Cardiac fibroblast (primary cell): Measurements from ENCODE around the gene C1QC.

Source experiments
- DNase-seq, 2 donors: peaks; one replicate each; pipeline versions ENCODE4 v3.0.0 to v3.0.0-alpha.2; 2010; ENCODE audit warnings: low read depth in 2 of 2
- H3K4me3 ChIP-seq, 2 donors: replicated peaks in 1 of 2; 1 replicate in 1 of 2; 2 replicates in 1 of 2; pipeline ENCODE4 v1.5.1; 2011; ENCODE audit warnings: low read depth in 2 of 2, low read length in 2 of 2, mild to moderate bottlenecking in 2 of 2, moderate library complexity in 1 of 2
- TF ChIP-seq, protein P1 (sequence below): IDR thresholded peaks from one replicate; pipeline ENCODE4 v1.5.1; 2011; ENCODE audit warnings: low read depth, mild to moderate bottlenecking, low read length, inconsistent platforms

C1QC gene

DNA sequence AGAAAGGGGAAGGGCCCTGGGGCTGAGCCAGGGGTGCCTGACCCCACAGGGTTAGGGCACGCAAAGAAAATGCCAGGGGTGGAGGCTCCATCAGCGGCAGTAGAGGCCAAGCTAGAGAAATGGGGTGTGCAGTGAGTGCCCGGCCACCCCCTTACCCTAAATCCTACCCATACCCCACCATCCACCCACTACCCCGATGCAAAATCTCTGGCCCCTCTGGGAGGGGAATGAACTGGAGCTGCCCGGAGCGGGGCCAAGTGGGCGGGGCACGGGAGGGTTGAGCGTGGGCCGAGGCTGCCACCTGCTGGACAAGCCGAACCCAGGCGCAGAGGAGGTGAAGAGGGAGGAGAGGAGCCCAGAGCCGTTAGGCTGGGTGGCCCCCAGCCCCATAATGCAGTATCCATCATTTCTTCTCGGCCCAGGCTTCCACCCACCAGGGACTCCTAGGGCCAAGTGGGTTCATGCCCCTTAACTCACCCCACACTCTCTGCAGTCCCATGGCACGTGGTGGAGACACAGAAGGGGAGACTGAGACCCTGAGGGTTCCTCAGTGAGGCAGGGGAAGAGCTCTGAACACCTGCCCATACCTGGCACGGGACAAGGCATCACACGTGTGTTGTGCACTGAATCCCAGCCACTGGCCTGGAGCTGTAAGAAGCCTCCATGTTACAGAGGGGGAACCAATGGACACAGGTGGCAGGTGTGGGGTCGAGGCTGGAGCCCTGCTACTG is 1.4 kb upstream of the C1QC start:
- H3K4me3 ChIP-seq: no peak overlapping the region
- DNase-seq: peak; percentile 48 to 56
- TF ChIP-seq, protein P1, sequence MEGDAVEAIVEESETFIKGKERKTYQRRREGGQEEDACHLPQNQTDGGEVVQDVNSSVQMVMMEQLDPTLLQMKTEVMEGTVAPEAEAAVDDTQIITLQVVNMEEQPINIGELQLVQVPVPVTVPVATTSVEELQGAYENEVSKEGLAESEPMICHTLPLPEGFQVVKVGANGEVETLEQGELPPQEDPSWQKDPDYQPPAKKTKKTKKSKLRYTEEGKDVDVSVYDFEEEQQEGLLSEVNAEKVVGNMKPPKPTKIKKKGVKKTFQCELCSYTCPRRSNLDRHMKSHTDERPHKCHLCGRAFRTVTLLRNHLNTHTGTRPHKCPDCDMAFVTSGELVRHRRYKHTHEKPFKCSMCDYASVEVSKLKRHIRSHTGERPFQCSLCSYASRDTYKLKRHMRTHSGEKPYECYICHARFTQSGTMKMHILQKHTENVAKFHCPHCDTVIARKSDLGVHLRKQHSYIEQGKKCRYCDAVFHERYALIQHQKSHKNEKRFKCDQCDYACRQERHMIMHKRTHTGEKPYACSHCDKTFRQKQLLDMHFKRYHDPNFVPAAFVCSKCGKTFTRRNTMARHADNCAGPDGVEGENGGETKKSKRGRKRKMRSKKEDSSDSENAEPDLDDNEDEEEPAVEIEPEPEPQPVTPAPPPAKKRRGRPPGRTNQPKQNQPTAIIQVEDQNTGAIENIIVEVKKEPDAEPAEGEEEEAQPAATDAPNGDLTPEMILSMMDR: peak; percentile 96

DNA sequence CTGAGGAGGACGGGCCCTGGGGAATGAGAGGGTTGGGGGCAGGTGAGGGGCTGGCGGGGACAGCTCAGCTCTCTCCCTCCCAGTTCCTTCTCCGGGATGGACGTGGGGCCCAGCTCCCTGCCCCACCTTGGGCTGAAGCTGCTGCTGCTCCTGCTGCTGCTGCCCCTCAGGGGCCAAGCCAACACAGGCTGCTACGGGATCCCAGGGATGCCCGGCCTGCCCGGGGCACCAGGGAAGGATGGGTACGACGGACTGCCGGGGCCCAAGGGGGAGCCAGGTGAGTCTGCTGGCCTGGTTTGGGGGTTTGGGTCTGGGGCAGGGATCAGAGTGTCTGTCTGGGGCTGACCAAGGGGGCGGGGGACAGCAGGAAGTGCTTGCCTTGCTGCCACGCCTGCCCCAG is 495 bp downstream of the C1QC start:
- H3K4me3 ChIP-seq: no peak overlapping the region
- no peak for DNase-seq
- TF ChIP-seq, protein P1: no peak

DNA sequence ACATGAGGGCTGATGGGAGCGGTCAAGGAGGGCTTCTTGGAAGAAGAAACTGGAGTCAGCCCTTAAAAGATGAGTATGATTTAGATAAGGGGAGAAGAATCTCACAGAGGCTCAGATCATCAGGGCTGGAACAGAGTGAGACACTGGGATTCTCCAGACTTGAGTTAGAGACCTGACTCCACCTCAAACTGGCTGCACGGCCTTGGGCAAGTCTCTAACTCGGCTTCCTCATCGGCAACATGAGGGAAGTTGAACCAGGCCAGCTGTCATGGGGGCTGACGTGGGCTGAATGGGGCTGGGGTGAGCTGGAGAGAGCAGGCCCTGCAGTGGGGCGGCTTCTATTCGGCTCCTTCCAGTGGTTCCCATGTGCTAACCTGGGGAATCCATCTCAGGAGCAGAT is 2.5 kb downstream of the C1QC start:
- DNase-seq: no peak
- H3K4me3 ChIP-seq: no peak overlapping the region
- TF ChIP-seq, protein P1: no peak

DNA sequence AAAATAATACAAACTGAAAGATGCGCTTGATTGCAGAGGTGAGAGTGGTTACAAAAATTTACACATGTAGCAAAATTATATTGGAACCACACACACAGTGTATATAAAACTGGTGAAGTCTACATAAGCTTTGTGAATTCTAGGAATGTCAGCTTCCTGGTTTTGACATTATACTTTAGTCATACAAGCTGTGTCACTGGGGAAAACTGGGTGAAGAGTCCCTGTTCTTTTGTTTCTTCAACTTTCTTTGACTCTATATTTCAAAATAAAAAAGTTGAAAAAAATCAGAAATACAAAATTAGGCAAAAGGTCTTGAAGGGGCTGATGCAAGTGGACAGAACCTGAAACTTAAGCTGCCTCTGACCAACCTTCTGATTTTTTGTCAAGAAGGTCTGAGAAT is 3.0 kb downstream of the C1QC start:
- peak; percentile 9 to 18 for DNase-seq
- TF ChIP-seq, protein P1: no peak
- no peak overlapping the region for H3K4me3 ChIP-seq

DNA sequence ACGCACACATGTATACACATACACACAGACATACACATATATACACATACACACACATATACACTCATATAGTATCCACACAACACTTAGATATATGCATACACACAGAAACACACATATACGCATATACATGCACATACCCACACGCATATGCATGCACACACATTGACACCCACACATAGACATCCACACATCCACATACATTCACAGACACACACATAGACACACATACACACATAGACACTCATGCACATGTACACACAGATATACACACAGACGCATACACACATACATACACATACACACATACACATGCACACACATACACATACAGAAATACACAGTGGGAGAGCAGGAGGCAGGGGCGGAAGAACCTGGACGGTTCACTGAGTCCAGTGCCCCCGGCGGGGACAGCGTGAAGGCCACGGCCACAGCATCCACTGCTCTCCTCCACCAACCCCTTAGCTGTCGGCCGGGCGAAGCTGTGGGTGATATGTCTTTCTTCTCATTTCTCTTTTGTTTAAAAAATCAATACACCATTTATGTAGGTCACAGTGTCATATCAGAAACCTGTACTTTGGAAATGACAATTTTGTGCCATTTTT is 6.8 kb downstream of the C1QC start:
- TF ChIP-seq, protein P1: no peak
- no peak overlapping the region for H3K4me3 ChIP-seq
- no peak for DNase-seq

DNA sequence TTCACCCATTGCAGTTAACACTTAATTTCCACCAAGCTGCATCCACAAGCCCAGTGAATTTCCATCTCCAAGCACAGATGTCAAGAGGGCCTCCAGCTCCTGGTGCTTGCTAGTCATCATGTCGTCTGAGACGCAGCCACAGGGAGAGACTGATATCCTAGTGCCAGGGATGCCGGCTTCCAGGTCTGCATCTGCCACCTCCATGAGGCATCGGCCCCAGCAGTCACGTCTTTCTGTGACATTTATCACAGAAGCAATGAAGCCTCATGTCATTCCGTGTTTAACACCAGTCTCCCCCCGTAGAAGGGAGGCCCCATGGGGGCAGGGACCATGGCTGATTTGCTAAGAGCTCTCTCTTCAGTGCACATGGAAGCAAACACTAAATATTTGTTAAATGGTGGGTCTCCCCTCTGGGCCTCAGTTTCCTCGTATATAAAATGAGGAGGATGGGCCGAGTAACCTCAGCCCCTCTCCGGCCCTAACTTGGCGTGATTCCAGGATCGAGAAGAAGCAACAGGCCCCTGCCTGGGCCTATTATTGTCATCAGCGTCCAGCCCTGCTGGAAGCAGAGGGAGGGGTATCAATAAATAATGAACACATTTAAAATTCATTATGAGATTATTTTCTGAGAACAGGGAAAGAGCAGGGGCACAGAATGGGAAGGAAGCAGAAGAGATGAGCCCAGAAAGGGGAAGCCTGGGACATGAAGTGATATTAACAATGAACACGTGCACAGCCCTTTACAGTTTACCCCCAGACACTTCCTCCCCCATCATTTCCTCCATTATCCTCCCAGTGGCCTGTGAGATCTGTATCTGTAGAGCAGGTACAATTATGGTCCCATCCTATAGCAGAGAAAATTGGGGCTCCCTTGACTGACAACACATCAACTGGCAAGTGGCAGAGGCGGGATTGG is 8.8 kb downstream of the C1QC start:
- TF ChIP-seq, protein P1: no peak
- no peak overlapping the region for H3K4me3 ChIP-seq
- DNase-seq: no peak
